HG03064 (cell line): Measurements from ENCODE around the gene ISM1.

Experiments
- ATAC-seq: cut with Tn5 transposase; IDR thresholded peaks from one replicate; pipeline ENCODE4 v1.9.1; 2021; ENCODE audit warnings: low read depth; ENCODE audit not compliant: unreplicated experiment

The ISM1 gene

DNA sequence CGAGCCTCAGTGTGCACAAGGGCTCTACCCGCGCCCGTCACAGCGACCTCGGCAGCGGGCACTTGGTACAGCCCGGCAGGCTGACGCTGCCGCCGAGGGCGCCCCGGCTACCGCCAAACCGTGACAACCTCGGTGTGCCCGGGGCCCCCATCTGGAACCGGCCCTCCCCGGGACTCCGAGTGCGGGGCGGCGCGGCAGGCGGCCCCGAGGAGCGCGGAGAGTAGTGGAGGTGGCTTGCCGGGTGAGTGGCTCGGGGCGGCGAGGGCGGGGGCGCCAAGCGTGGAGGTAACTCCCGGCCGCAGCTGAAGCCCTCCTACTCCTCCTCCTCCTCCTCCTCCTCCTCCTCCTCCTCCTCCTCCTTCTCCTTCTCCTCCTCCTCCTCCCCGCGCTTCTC lies at the start of gene ISM1:
ISM1 (plus strand) TSS at position 371 of the 394 bp plus-strand sequence. CDS start 503 bp downstream, outside the sequence.
- no peak for ATAC-seq

DNA sequence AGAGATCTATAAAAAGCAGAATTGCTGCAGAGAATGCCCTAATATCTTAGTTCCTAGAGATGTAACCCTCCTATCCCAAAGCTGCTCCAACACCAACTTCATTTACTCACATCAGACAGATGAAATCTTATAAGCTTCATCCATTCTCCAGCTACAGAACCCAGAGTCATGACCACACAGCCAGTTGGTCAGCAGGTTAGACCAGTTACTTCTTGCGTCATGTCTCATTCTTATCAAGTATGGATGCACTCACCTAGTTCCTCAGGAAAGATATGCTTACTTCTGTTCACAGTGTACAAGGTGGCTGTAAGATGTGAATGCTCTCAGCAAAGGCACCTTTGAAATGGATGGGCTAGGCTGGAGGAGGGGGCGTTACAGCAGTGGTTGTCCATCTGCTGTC lies 47.9 kb upstream of the ISM1 start:
- no peak for ATAC-seq

DNA sequence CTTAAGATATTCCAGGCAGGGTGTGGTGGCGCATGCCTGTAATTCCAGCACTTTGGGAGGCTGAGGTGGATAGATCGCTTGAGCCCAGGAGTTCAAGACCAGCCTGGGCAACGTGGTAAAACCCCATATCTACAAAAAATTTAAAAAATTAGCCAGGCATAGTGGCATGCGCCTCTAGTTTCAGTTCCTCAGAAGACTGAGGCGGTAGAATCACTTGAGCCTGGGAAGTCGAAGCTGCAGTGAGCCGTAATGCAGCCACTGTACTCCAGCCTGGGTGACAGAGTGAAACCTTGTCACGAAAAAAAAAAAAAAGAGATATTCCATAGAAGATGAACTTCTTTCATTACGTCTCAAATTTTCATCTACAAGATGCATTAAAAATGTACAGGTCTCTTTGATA lies 46.7 kb upstream of the ISM1 start:
- ATAC-seq: no peak

DNA sequence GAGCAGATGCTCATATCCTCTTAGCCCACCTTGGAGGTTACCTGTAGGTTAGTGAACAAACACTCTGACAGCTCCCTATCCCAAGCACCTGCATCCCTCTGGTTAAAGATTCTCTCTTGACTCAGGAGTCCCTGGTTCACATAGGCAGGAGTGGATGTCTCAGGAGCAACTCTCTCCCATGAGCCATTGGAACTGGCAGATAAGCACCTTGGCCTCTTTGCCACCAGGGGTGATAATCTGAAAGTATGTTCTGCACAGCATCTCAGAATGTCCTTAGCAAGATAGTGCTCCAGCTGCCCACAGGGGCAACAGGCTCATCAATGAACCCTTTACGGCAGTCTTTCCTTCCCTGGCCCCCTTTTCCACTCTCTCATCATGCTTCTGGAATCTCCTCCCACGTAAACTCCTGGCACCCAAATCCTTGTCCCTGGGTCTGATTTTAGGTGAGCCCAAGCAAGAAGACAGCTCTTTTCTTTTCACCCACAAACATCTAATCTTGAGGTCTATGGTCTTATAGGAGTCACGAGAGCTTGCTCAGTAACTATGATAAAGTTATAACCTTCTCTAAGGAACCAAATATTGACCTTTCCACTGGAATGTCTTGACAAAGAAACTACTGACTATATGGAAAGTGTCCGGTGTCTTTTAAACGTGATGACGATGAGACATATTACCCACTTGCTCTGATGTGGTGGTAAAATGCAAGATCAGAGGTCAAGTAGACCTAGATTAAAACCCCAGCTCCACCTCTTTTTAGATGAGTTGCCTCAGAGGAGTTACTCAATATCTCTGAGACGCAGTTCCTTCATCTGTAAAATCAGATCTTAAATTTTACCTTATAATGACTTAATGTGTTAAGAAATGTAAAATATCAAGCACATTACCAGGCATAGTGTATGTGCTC lies 39.8 kb upstream of the ISM1 start:
- ATAC-seq: no peak

DNA sequence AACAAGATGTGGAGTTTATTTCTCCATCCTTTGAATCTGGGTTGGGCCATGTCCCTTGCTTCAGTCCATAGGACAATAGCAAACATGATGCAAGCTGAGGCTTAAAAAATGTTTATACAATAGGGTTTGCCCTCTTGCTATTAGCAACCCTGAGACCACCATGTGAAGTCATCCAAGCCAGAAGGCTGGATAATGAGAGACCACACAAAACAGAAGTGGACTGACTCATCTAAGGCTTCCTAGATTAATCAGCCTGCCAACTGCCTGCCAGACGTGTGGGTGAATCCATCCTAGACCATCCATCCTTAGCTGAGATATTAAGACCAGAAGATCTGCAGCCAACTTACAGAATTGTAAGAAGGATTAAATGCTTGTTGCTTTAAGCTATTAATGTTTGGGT lies 38.1 kb upstream of the ISM1 start:
- no peak for ATAC-seq

DNA sequence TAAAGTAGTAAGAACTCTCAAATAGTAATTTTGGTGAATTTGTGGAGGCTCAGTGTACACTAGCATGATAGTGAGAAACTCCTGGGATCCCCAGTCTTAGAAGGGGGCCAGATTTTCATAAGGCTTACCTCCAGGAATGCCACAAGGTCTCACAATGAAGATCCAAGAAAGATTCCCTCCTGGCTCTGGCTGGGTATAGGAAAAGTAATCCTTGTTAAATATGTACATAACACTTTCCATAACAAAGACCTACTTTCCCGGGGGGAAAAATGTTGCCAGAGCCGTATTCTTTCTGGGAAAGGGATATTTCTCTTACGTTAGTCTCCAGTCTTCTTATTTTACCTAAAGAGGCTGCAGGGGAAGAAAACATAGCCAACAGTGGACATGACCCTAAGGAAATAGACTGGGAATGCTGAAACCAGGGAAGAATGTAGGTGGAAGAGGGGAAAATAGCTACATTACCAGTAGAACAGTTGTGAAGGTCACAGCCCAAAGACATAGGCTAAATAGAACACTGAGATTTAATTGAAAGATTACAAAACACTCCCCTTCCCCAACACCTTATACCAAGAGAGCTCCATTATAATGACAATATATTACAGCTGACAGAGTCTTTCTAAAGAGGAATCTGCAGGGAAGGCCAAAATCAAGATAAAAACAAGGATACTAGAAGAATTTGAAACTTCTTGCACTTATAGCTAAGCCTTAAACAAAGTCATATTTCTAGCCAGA lies 34.9 kb upstream of the ISM1 start:
- no peak for ATAC-seq

DNA sequence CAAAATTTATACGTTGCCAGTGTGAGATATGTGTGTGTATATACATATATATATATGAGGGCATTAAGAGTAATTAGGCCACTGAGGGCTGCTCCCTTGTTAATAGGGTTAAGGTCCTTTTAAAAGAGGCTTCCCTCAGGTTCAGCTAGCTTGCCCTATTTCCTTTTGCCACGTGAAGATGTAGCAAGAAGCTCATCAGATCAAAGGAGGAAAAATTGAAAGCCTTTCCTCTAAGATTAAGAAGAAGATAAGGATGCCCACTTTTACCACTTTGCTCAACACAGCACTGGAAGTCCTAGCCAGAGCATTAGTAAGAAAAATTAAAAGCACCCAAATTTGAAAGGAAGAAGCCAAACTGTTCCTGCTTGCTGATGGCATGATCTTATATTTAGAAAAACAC lies 33.2 kb upstream of the ISM1 start:
- ATAC-seq: no peak

DNA sequence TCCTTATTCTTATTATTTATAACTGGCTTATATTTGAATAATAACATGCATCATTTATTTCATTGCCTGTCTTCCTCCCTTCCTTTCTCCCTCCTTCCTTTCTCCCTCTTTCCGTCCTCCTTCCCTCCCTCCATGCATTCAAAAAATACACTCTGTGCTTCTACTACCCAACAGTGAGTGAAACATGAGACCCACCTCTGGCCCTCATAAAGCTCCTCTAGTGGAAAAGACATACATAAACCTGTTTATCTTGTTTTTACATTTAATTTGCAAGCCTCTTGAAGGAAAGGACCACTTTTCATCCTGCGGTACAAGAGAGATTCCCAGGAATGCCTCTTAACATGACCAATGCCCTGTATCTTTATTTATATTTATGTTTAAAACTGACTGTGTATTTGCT lies 21.8 kb upstream of the ISM1 start:
- no peak for ATAC-seq

DNA sequence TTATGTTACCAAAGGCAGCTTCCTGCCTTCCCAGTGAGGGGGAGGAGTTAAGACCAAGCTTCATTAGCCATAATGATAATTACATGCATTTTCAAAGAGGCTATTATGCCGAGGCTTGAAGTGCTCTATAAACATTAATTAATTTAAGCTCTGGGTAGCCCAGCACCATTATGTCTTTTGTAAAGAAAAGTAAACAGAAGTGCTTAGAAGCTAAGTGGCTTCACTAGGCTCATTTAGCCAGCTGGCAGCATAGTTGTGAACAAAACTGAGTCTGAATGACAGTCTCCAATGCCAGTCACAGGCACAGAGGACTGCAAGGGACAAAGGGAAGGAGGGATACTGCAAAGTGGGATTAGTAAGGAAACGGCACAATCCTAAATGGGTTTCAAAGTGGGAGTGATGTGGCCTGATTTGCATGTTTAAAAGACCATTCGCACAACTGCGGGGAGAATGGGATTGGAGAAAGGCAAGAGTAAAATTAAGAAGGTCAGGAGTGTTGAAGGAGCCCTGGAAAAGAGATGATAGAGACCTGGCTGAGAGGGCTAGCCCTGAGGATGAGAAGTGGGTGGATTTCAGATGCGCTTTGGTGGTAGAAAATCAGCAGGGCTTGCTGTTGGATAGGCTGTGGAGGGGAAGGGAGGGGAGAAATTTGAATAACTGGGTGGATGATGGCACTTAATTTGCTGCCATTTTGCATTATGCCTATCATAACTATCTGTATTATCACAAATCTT lies 20.1 kb upstream of the ISM1 start:
- ATAC-seq: no peak

DNA sequence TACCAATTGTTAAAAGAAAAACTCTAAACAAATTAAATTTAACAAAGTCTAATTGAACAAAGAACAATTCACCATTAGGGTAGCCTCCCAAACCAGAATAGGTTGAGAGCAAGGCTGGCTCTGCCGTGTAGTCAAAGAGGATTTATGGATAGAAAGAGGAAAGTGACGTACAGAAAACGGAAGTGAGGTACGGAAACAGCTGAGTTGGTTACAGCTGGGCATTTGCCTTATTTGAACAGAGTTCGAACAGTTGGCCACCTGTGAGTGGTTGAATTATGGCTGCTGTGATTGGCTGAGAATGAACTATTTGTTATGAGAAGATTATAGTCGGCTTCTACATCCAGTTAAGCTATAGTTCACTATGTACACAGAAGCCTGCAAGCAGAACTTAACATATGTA lies 18.5 kb upstream of the ISM1 start:
- no peak for ATAC-seq

DNA sequence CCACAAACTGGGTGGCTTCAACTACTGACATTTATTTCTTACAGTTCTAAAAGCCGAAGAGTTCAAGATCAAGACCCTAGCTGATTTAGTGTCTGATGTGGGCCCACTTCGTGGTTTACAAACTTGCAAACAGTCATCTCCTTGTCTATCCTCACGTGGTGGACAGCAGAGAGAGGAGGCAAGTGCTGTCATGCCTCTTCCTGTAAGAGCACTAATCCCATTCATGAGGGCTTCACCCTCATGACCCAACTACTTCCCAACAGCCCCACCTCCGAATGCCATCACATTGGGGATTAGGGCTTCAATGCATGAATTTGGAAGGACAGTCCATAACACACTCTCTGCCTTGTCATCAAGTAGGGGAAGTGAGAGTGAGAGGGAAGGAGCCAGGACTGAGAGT lies 15.6 kb upstream of the ISM1 start:
- no peak for ATAC-seq

DNA sequence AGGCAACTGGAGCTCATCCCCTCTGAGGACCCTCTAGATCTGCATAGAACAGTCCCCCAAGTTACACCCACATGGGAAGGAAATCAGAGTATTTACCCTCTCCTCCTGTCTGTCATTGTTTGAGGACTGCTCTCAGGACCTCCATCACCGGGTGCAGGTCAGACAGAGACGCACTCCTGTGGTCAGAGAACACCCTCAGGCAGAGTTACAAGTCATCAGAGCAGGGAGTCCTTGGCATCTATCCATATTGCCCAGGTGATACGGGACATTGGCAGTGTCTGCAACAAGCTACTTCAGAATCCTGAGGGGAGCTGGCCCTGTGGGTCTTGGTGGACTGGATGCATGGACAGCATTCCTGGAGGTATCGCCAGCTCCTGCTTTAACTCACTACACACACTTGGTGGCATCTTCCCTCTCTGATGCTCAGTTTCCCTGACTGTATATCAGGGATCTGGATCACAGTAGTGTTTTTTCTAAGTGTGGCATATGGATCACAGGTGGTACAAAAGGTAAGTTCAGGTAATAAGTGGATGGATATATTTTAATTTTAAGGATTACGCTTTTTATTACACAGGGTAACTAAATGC lies 15.1 kb upstream of the ISM1 start:
- no peak for ATAC-seq

DNA sequence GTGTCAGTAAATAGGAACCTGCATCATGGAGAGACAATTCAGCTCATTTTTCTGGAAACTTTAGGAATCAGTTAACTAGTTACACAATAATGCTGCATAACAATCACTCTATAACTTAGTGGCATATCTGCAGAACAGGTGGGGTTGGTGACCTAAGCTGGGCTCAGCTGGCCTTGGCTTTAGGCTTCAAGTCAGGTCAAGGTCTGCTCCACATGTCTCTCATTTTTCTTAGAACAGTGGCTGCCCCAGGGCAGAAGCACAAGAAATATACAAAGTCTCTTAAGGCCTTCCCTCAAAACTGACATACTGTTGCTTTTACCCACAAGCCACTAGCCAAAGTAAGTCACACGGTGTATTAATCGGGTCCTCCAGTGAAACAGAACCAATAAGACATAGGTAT lies 14.1 kb upstream of the ISM1 start:
- no peak for ATAC-seq

DNA sequence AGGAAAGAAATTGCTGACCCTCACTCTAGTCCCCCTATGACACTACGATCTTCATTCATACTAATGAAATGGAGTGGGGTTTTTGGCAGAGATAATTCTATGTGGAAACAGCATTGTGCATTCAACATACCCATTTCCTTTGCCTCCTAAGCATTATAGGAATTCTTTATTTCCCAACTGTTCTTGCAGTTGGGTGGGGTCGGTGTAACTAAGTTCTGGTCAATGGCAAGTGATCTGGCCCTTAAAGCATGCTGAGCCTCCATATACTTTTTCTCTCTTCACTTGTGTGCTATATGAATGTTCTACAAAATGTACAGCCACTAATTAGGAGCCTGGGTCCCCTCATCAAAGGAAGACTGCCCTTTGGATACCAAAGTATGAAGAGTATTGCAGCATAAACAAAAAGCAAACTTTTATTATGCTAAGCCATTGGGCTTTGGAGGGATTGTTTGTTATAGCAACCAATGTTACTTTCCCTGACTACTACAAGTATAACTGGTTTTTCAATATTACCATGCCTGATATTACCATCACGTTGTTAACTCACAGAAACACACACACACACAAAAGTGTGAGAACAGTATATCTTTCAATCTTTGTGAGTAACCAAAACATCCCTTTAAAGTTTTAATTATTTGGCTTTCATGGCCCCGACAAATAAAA lies 9.0 kb upstream of the ISM1 start:
- ATAC-seq: no peak

DNA sequence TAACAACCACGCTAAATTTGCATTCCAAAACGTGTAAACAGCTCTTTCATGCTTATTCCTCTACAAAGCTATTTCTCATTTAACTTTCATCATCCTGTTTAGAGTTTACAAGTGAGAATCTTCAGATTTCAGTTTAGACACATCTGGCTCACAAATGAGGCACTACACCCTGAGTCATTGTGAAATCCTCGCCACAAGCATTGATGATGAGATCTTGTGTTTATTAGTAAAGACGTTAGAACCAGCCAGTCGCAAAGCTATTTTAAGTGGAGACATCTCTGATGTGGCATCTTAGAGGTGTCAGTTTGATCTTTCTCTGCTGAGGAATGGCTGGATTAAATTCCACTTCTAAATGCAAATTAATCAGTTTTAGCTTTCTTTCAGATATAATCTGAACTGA lies 8.3 kb upstream of the ISM1 start:
- ATAC-seq: no peak

DNA sequence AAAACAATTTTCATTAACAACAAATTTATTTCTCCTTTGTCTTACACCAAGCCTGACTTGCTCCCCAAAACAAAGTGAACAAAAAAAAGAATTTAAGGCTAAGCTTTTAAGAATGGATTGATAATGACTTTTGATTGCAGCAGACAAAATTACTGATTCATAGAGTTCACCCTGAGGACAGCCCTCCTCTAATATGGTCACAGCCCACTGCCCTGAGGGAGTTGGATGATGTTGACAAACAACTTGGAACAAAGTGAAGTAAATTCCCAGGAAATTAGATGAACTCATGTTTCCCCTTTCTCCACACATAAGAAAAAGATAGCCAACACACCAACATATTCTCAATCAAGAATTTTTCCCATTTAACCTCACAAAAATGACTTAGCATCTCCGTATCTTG lies 7.7 kb upstream of the ISM1 start:
- no peak for ATAC-seq

DNA sequence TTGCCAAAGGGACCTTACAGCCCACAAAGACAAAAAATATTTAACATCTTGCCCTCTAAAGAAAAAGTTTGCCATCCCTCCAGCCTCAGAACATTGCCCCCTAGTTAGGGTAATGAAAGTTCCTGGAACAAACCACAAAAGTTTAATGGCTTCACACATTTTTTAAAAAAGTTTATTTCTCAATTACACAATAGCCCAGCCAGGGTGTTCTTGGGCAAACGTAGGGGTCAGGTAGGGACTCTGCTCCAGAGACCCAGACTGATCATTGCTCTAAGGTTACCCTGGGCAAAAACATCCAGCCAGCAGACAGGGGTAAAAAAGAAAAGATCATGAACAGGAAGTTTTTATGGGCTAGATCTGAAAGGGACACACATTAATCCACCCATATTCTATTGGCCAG lies 4.5 kb upstream of the ISM1 start:
- no peak for ATAC-seq

DNA sequence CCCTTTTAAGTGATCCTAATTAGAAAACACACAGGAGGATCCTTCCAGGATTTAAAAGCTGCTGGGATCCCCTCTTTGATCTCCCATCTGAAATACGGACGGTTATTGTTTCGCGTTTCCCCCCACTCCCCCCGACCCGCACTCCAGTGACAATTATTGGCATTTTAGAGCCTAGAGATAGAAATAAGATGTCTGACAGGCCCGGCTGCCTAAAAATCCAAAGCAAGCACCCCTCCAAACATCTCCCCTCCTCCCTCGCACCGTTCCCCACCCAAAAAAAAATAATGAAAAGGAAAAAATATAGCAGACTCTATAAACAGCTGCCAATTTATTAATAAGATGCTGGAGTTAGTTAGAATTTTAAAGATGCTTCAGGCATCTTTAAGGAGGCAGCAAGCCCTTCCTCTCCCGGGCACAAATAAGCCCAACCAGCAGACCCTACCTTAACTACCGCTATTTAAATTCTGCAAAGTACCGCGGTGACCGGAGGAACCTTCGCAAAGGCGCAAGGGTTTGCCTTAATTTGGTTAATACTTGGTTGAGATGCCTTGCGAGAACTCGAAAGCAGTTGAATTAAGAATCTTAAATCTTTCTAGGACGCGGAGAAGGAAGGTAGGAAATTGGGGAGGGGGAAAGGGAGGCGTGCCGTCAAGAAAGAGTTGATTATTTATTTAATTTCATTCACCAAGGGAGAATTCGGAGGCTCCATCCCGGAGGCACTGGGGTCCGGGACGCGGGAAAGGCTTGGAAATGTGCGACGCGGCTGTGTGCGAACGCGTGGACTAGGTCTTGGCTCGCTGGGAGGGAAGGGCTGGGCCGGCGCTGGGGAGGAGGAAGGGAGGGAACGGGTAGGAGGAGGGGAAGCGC lies 1.5 kb upstream of the ISM1 start:
- no peak for ATAC-seq

DNA sequence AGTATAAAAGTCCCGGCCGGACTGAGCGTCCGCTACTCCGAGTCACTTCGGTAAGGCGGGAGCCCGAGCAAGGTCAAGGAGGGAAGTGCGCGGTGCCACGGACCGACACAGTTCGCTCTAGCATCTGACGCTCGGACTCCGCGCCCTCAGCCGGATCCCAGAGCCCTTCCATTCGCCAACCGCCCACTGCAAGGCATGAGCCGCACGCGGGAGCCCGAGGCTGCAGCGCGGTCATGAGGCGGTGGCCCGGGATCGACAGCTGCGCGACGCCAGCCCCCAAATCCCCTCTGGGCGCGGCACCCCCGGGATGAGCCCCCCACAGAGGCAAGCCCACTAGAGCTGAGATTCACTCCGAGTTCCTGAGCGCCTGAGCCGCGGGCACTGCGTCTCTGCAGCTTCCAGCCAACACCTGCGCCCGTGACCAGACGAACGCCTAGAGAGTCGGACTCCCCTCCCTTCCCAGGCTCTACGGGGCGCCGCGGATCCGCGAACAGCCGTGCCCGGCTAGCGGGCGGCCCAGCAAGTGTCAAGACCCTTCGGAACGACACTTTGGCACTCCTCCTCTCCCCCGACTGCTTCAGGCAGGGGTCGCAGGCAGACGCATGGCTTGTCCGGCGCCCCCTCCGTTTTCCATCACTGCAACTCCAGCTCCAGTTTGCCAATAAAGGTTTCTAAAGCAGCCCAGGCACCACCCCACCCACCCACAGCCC lies 725 bp upstream of the ISM1 start:
- ATAC-seq: no peak
